Adrenal gland (tissue), 5 donors: ENCODE data around the gene SSH2.

Experiments
- POLR2A ChIP-seq, 2 donors: fragments of 450-650 bp; IDR thresholded peaks; one replicate each; pipeline ENCODE4 v1.6.1; 2017; ENCODE audit warnings: antibody characterized with exemption in 2 of 2, mild to moderate bottlenecking in 2 of 2, moderate library complexity in 1 of 2
- TF ChIP-seq, protein P1 (sequence below), 6 experiments: fragments of 450-650 bp in 4 of 6; fragments of 200-600 bp in 2 of 6; sonication (generic) in 1 of 6; IDR thresholded peaks; 1 replicate in 5 of 6; 2 replicates in 1 of 6; pipeline versions ENCODE4 v1.5.1 to v1.8.0; 2016 to 2021; ENCODE audit warnings: antibody characterized with exemption in 6 of 6, mild to moderate bottlenecking in 2 of 6, moderate library complexity in 1 of 6
- donor health status: DM: no; HTN: no; CAD: no.

DNA sequence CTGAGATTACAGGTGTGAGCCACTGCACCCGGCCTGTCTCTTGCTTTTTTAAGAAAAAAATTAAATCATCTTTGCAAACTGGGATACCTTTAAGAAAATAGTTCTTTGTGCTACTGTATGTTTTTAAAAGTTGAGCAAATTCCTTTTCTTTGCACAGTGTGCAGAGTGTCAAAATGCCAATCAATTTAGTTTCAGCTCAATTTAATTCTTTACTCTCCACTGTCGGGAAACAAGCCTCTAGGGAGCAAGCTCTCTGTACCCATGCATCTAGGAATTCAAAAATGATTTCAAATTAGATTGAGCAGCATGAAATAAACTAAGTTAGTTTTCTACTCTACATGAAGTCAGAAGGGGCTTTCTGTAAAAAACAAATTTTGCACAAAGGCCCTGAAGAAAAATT is 165.8 kb downstream of the SSH2 start:
- TF ChIP-seq, protein P1, sequence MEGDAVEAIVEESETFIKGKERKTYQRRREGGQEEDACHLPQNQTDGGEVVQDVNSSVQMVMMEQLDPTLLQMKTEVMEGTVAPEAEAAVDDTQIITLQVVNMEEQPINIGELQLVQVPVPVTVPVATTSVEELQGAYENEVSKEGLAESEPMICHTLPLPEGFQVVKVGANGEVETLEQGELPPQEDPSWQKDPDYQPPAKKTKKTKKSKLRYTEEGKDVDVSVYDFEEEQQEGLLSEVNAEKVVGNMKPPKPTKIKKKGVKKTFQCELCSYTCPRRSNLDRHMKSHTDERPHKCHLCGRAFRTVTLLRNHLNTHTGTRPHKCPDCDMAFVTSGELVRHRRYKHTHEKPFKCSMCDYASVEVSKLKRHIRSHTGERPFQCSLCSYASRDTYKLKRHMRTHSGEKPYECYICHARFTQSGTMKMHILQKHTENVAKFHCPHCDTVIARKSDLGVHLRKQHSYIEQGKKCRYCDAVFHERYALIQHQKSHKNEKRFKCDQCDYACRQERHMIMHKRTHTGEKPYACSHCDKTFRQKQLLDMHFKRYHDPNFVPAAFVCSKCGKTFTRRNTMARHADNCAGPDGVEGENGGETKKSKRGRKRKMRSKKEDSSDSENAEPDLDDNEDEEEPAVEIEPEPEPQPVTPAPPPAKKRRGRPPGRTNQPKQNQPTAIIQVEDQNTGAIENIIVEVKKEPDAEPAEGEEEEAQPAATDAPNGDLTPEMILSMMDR (IDR thresholded peaks at IDR 0.05), result no peak
- no peak for TF ChIP-seq POLR2A (IDR thresholded peaks at IDR 0.05)
